Measurements from ENCODE around the gene UBR3. TPM values are rescaled to one million over a fixed set of nuclear protein-coding genes. Genes with fewer than 3 reads are reported as not detected.
A peak's percentile ranks its signal among the peaks of the same experiment; 100 is the strongest.

The UBR3 gene
- total RNA-seq, 3 donors from 2014 or later (not counting 1 experiment from before 2014, with no cell fraction given), result 40.8 to 54.5 (median 41.0) TPM

- Mint-ChIP-seq H3K27me3 (ENCODE audit: low read depth in 2 of 2) (no peaks in the 10 kb centered on the region), H3K9me3 (no peaks in the 10 kb centered on the region), H3K36me3 (peaks cover 10% of the 10 kb centered on the region), H3K4me1 (no peaks in the 10 kb centered on the region), H3K4me3 (no peak overlapping the region), H3K27ac (no peak overlapping the region)
- 83% methylated on average over 1 of the region's 2 CpGs for WGBS (ENCODE audit: insufficient coverage)
- ATAC-seq (no peak), DNase-seq (no peak)
- Histone ChIP-seq H3K36me3 (ENCODE audit: control insufficient read depth, insufficient read depth, low read length) (peaks cover 16% of the 10 kb centered on the region), H3K9me3 (ENCODE audit: control insufficient read depth, insufficient read depth, low read length) (no peaks in the 10 kb centered on the region), H3K27me3 (ENCODE audit: control insufficient read depth, insufficient read depth, low read length) (no peaks in the 10 kb centered on the region), H3K4me3 (ENCODE audit: low read length) (no peak overlapping the region), H3K4me1 (ENCODE audit: control insufficient read depth, insufficient read depth, low read length) (no peaks in the 10 kb centered on the region), H3K27ac (ENCODE audit: low read length) (no peak overlapping the region)
- intact Hi-C loops (cut with micrococcal nuclease), result no loop called here
- TF ChIP-seq CTCF (IDR thresholded peaks at IDR 0.05), result no peak
Observed at GRCh38 chr2:169906731-169907130, 79.5 kb downstream of the UBR3 start.

- Mint-ChIP-seq H3K27me3 (ENCODE audit: low read depth in 2 of 2) (no peaks in the 10 kb centered on the region), H3K4me1 (no peaks in the 10 kb centered on the region), H3K27ac (no peak overlapping the region), H3K36me3 (peaks cover 10% of the 10 kb centered on the region), H3K9me3 (no peaks in the 10 kb centered on the region), H3K4me3 (no peak overlapping the region)
- Histone ChIP-seq H3K36me3 (ENCODE audit: control insufficient read depth, insufficient read depth, low read length) (peaks cover 16% of the 10 kb centered on the region), H3K4me3 (ENCODE audit: low read length) (no peak overlapping the region), H3K9me3 (ENCODE audit: control insufficient read depth, insufficient read depth, low read length) (no peaks in the 10 kb centered on the region), H3K27me3 (ENCODE audit: control insufficient read depth, insufficient read depth, low read length) (no peaks in the 10 kb centered on the region), H3K4me1 (ENCODE audit: control insufficient read depth, insufficient read depth, low read length) (no peaks in the 10 kb centered on the region), H3K27ac (ENCODE audit: low read length) (no peak overlapping the region)
- ATAC-seq (no peak), DNase-seq (no peak)
- no peak for TF ChIP-seq CTCF (IDR thresholded peaks at IDR 0.05)
- intact Hi-C loops (cut with micrococcal nuclease), result no loop called here
Observed at GRCh38 chr2:169909376-169909775, 82.1 kb downstream of the UBR3 start.

DNA sequence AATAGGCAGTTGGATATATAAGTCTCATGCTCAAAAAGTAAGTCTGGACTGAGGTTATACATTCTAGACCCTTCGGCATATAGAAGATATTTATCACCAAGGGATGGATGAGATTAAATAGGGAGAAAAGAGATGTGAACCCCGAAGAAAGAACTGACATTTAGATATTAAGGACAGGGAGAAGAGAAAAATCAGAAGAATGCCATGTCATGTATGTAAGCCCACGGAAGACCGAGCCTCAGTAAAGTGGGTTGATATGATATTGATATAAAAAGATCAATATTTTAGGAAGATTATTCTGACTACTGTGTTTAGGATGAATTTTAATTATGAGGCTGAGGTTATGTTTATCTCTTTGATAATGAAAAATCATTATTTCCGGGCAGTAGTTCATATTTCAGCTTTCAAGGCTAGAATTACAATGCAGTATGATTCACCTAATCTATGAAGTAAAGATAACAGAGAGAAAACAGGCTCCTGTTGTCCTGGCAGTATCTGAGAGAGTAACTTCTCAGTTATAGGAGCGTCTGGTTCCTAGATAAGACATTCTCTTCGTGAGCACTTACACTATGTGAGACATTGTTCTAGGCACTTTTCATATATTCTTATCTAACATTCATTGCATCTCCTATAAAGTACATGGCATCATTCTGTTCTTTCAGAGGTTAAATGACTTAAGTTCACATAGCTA, 83.0 kb downstream of the UBR3 start:
- Mint-ChIP-seq H3K36me3 (peaks cover 10% of the 10 kb centered on the region), H3K27ac (no peak overlapping the region), H3K4me3 (no peak overlapping the region), H3K27me3 (ENCODE audit: low read depth in 2 of 2) (no peaks in the 10 kb centered on the region), H3K9me3 (no peaks in the 10 kb centered on the region), H3K4me1 (no peaks in the 10 kb centered on the region)
- Histone ChIP-seq H3K9me3 (ENCODE audit: control insufficient read depth, insufficient read depth, low read length) (no peaks in the 10 kb centered on the region), H3K36me3 (ENCODE audit: control insufficient read depth, insufficient read depth, low read length) (peaks cover 20% of the 10 kb centered on the region), H3K27ac (ENCODE audit: low read length) (no peak overlapping the region), H3K27me3 (ENCODE audit: control insufficient read depth, insufficient read depth, low read length) (no peaks in the 10 kb centered on the region), H3K4me3 (ENCODE audit: low read length) (no peak overlapping the region), H3K4me1 (ENCODE audit: control insufficient read depth, insufficient read depth, low read length) (no peaks in the 10 kb centered on the region)
- ATAC-seq (no peak), DNase-seq (no peak)
- 97% methylated on average over 6 of the region's 7 CpGs for WGBS (ENCODE audit: insufficient coverage)
- intact Hi-C loops (cut with micrococcal nuclease), result no loop called here
- TF ChIP-seq CTCF (IDR thresholded peaks at IDR 0.05), result no peak

- TF ChIP-seq CTCF (IDR thresholded peaks at IDR 0.05), result no peak
- Histone ChIP-seq H3K36me3 (ENCODE audit: control insufficient read depth, insufficient read depth, low read length) (peaks cover 24% of the 10 kb centered on the region), H3K4me1 (ENCODE audit: control insufficient read depth, insufficient read depth, low read length) (no peaks in the 10 kb centered on the region), H3K27ac (ENCODE audit: low read length) (no peak overlapping the region), H3K9me3 (ENCODE audit: control insufficient read depth, insufficient read depth, low read length) (no peaks in the 10 kb centered on the region), H3K27me3 (ENCODE audit: control insufficient read depth, insufficient read depth, low read length) (no peaks in the 10 kb centered on the region), H3K4me3 (ENCODE audit: low read length) (no peak overlapping the region)
- DNase-seq (no peak), ATAC-seq (no peak)
- H3K4me1 Mint-ChIP-seq, result no peaks in the 10 kb centered on the region
- intact Hi-C loops (cut with micrococcal nuclease), result no loop called here
- no peak overlapping the region for H3K4me3 Mint-ChIP-seq
- peaks cover 10% of the 10 kb centered on the region for H3K36me3 Mint-ChIP-seq
- no peaks in the 10 kb centered on the region for H3K27me3 Mint-ChIP-seq (ENCODE audit: low read depth in 2 of 2)
- WGBS (ENCODE audit: insufficient coverage), result 89% methylated on average over 1 of the region's 1 CpG
- no peaks in the 10 kb centered on the region for H3K9me3 Mint-ChIP-seq
- H3K27ac Mint-ChIP-seq, result peak overlapping the region in 1 of 2 donors; percentile 8
Observed at GRCh38 chr2:169911119-169911518, 83.9 kb downstream of the UBR3 start.

Data from natural killer cell (primary cell).